HG03108 (cell line): ENCODE data around the gene CHN1.

ENCODE experiments used
- ATAC-seq: cut with Tn5 transposase; IDR thresholded peaks from one replicate; pipeline ENCODE4 v1.9.1; 2021; ENCODE audit warnings: moderate library complexity; ENCODE audit not compliant: unreplicated experiment

CHN1 gene

GRCh38 chr2:175004980-175005732 lies at the start of gene CHN1:
CHN1 (minus strand) TSS chr2:175005381; CDS start chr2:175004912, 469 bp downstream.
- peak; percentile 46 for ATAC-seq

- ATAC-seq = no peak
Measured at GRCh38 chr2:175054340-175054739, 49.2 kb upstream of the CHN1 start.

GRCh38 chr2:175049661-175050060 lies 44.5 kb upstream of the CHN1 start:
- no peak for ATAC-seq

GRCh38 chr2:175048275-175048674 lies 43.1 kb upstream of the CHN1 start:
- ATAC-seq = no peak

GRCh38 chr2:175039490-175039889 lies 34.3 kb upstream of the CHN1 start:
- no peak for ATAC-seq

GRCh38 chr2:175039031-175039430 lies 33.9 kb upstream of the CHN1 start:
- ATAC-seq = no peak

GRCh38 chr2:175037941-175038340 lies 32.8 kb upstream of the CHN1 start:
- no peak for ATAC-seq

GRCh38 chr2:175036582-175037018 lies 31.4 kb upstream of the CHN1 start:
- no peak for ATAC-seq

- ATAC-seq = no peak
Measured at GRCh38 chr2:175035806-175036205, 30.6 kb upstream of the CHN1 start.

- ATAC-seq = no peak
Measured at GRCh38 chr2:175034716-175035115, 29.5 kb upstream of the CHN1 start.

- no peak for ATAC-seq
Measured at GRCh38 chr2:175030380-175031271, 25.4 kb upstream of the CHN1 start.

- no peak for ATAC-seq
Measured at GRCh38 chr2:175027755-175028154, 22.6 kb upstream of the CHN1 start.

GRCh38 chr2:175026385-175026784 lies 21.2 kb upstream of the CHN1 start:
- ATAC-seq = no peak

- no peak for ATAC-seq
Measured at GRCh38 chr2:175025946-175026345, 20.8 kb upstream of the CHN1 start.

GRCh38 chr2:175025233-175025632 lies 20.1 kb upstream of the CHN1 start:
- ATAC-seq = no peak

- no peak for ATAC-seq
Measured at GRCh38 chr2:175022923-175023322, 17.7 kb upstream of the CHN1 start.

- no peak for ATAC-seq
Measured at GRCh38 chr2:175019566-175020327, 14.6 kb upstream of the CHN1 start.

GRCh38 chr2:175017618-175018414 lies 12.6 kb upstream of the CHN1 start:
- ATAC-seq = no peak

- no peak for ATAC-seq
Measured at GRCh38 chr2:175015340-175015739, 10.2 kb upstream of the CHN1 start.

GRCh38 chr2:175012516-175012915 lies 7.3 kb upstream of the CHN1 start:
- ATAC-seq = no peak
